HG02884 (cell line): ENCODE results near the gene RFC5.
"Not testable (repeated sequence)": the region's sequence is repeated elsewhere in the genome, so short reads cannot be mapped to it uniquely, and the experiment has no call there.

Source experiments
- ATAC-seq: cut with Tn5 transposase; IDR thresholded peaks from one replicate; pipeline ENCODE4 v1.9.1; 2021; ENCODE audit warnings: mild to moderate bottlenecking, moderate library complexity; ENCODE audit not compliant: unreplicated experiment

RFC5 gene

GRCh38 chr12:118016424-118017264 is at the start of gene RFC5:
TSS of gene RFC5 (plus strand) at chr12:118016703. CDS start at chr12:118016828, 125 bp downstream.
- ATAC-seq: peak; percentile 97

DNA sequence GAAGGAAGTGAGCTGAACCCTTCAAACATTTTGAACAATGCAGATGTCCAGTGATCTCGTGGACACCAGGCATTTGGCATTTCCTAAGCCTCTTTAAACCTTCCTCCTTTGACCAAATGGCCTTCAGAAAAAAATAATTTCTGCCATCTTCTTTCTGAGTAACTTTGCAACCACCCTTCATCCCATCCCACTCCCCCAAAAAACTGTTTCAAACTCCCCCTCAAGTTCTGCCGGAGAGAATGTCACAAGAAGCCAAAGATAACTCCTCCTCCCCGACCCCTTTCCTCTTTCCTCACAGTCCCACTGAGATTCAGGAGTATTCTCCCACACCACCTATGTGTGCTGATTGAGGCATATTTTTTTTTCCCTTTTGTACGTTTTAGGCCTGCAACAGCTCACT is 49.5 kb upstream of the RFC5 start:
- ATAC-seq: no peak

DNA sequence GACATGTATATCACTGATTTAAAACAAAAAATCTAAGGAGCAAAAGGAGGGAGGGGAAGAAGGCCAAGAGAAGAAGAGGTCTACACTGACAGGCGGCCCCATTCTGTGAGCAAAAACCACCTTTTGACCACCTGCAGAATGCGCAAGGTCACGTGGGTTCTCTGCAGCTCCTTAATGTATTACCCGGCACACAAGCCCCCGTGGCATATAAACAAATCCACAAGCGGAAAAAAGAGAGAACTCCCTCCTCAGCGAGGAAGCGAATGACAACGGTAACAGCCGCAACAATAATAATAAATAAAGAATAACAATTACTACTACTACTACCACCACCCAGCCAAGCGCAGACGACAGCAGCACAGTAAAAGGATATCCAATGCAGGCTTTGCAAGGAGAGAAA is 49.0 kb upstream of the RFC5 start:
- no peak for ATAC-seq

DNA sequence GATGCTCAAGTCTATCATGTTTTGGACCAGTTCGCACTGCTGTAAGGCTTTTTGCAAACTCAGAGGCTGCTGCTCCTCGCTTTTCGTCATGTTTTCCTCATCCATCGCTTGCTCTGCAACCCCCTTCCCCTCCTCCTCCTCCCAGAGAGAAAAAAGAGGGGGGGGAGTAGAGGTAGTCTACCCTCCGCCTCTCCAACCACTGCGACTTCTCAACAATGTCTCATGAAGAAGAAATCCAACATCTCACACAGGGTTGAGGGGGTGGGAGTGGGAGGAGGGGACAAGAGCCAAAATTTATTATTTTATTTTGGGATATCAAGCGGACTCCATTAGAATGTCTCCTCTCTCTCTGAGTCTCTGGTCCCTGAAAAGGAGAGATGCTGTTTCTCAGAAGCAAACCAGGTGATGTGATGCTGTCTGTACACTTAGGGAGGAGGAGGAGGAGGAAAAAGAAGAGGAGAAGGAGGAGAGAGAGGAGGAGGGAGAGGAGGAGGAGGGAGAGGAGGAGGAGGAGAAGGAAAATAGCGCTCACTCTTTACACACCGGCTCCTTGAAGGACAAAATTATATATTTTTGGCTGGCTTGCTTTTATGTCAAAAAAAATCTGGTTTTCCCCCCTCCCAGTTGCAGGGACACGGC is 48.2 kb upstream of the RFC5 start:
- ATAC-seq: no peak

- peak; percentile 66 for ATAC-seq
These were observed 47.5 kb upstream of the RFC5 start, which contains the start of gene KSR2 for GRCh38 chr12:117968826-117969659. TSS of gene KSR2 (minus strand) at chr12:117968990. CDS start at chr12:117968255, 735 bp downstream.

- ATAC-seq: no peak
These were observed 46.2 kb upstream of the RFC5 start for GRCh38 chr12:117970334-117970733.

GRCh38 chr12:117972301-117972700 is 44.2 kb upstream of the RFC5 start:
- no peak for ATAC-seq

DNA sequence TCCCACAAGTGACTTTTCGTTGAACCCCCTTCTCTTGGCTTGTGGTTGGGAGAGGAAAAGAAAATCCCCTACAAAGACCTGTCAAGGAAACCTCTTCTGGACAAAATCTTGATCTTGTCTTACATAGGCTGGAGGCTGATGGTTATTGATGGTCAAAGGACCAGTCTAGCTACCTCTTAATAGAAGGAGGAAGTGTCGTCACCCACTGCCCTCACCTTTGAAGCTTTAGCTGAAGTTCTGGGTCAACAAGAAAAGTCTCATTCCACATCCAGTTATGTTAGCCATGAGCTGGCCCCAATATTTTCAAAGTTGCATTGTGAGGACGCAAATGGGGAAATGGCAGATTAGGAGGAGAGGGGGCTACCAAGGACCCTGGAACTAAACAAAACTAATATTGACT is 41.5 kb upstream of the RFC5 start:
- ATAC-seq: no peak

- ATAC-seq: no peak
These were observed 39.1 kb upstream of the RFC5 start for GRCh38 chr12:117977373-117977772.

DNA sequence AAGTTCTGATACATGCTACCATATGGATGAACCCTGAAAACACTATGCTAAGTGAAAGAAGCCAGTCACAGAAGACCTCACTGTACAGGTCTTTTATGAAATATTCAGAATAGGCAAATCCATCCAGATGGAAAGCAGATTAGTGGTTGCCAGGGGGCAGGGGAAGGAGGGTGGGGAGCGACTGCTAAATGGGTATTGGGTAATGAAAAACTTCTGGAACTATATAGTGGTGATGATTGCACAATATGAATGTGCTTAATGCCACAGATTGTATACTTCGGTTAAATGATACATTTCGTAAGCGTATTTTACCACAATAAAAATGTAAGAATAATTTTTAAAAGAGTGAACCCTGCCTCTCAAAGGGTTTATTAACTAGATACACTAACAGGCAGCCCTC is 35.9 kb upstream of the RFC5 start:
- no peak for ATAC-seq

DNA sequence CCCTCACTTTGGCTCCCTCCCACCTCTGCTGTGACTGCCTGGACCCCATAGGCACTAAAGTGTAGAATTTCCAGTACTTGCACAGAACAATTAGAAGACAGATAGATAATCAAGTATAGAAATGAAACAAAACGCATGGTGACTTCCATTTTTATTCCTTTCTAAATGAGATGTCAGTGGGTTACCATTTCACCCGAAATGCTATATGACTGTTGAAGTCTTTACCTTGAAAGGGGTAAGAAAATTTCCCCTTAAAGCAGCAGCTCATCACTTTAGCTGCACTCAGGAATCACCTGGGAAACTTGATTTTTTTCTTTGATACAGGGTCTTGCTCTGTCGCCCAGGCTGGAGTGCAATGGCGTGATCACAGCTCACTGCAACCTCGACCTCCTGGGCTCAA is 35.2 kb upstream of the RFC5 start:
- ATAC-seq: no peak

DNA sequence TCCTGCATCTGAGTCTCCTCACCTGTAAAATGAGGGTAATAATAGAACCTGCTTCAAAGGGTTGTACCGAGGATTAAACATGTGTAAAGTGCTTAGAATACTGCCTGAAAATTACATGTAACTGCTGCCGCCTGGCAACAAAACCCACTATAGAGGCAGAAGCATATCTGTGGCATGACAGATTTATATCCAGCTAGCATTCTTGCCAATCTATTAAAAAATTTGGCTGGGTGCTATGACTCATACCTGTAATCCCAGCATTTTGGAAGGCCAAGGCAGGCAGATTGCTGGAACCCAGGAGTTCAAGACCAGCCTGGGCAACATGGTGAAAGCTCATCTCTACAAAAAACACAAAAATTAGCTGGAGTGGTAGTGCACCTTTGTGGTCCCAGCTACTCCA is 31.3 kb upstream of the RFC5 start:
- ATAC-seq: no peak

GRCh38 chr12:117986705-117987469 is 29.6 kb upstream of the RFC5 start:
- no peak for ATAC-seq

DNA sequence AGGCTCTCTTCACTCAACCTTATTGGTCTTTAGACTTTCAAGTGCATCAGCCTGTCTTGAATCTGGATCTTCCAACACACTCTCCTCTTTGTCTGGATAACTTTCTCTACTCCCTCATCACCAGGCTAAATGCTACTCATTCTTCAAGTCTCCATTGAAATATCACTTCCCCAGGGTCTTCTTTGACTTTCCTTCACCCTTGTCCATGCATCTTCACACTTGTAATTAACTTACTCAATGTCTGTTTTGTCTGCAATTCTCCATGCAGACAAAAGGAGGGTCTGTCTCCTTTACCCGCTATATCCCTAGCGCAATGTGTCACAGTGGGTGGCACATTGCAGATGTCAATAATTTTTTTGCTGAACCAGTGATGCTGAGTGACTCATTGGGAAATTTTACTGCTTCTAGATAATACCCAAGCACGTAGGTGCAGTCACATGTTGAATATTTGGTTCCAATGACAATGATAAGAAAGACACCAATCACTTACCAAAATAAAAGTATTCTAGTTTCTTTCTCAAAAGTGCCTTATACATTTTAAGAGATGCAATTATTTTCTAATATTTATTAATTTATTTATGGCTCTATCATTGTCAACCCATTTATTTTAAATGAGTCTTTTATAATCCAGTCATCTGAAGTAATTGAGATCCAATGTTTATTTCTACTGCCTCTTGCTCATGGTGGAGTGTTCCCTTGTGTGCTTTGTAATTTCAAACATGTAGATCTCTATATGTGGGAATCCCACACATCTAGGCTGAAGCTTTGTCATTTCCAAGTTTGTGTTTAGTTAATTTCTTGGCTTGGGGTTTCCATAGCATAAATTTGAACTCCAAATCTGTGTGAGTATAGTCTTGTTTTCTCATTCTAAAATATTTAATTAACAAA is 21.7 kb upstream of the RFC5 start:
- no peak for ATAC-seq

DNA sequence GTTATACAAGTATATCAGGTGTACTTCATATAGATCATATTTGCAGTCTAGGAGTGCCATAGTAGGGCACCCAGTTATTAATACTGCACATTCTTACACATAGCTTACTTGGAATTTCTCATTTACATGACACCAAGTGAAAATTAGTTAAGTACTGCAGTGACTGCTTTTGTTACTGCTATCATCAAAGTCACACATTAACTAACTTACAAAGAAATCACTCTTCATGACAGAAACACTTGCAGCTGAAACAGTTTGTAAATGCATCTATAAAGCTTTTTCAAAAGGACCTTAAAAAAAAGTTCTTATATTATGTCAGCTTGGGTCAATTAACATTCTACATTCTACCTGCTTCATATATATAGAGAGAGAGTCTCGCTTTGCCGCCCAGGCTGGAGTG is 17.8 kb upstream of the RFC5 start:
- no peak for ATAC-seq

DNA sequence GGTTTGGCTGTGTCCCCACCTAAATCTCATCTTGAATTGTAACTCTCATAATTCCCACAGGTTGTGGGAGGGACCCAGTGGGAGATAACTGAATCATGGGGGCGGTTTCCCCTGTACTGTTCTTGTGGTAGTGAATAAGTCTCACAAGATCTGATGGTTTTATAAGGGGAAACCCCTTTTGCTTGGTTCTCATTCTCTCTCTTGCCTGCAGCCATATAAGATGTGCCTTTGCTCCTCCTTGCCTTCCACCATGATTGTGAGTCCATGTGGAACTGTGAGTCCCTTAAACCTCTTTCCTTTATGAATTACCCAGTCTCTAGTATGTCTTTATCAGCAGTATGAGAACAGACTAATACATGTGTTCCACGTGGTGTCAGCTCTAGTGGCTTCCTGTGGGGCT is 16.7 kb upstream of the RFC5 start:
- ATAC-seq: not testable (repeated sequence)

DNA sequence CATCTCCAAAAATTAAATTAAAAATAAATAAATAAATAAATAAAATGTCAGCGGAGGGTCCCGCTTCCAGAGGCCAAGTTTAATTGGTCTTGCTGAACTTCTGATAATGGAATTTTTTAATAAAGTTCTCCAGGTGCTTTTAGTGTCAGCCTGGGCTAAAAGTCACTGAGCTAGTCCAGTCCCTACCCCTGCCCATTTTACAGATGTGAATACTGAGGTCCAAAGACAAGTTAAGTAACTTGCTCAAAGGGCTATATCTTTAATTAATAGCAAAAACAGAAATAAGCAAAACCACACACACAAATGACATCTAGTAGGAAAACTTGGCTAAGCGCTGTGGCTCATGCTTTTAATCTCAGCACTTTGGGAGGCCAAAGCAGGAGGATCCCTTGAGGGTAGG is 5.6 kb upstream of the RFC5 start:
- no peak for ATAC-seq

GRCh38 chr12:118011377-118011776 is 5.1 kb upstream of the RFC5 start:
- no peak for ATAC-seq

DNA sequence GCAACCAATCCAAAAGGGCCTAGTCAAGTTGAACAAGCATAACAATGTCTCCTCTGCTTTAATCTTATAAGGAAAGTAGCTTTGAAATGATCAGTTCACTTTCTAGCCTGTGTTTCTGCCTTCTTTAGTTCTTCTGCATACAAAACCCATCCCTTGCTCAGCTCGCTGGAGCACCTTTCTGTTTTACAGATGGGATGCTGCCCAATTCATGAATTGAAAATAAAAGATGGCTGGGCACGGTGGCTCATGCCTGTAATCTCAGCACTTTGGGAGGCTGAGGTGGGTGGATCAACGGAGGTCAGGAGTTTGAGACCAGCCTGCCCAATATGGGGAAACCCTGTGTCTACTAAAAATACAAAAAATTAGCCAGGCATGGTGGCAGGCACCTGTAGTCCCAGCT is 4.5 kb upstream of the RFC5 start:
- no peak for ATAC-seq

- ATAC-seq: no peak
These were observed 3.2 kb upstream of the RFC5 start for GRCh38 chr12:118013283-118013682.
